NT2/D1 (cell line): ENCODE data around the gene ZNF182.

Experiments used
- SUZ12 ChIP-seq: IDR thresholded peaks from 2 replicates; pipeline ENCODE4 v1.6.1; 2011; ENCODE audit not compliant: insufficient read length, insufficient read depth; ENCODE audit errors: extremely low read depth
- YY1 ChIP-seq: IDR thresholded peaks from 2 replicates; pipeline ENCODE4 v1.6.1; 2011; ENCODE audit not compliant: insufficient read length, insufficient read depth
- ZNF274 ChIP-seq: IDR thresholded peaks from 2 replicates; pipeline ENCODE4 v1.6.1; 2011; ENCODE audit warnings: mild to moderate bottlenecking, low read depth, low read length

- TF ChIP-seq SUZ12 (no peak), YY1 (no peak), ZNF274 (no peak)
These were observed 69.8 kb downstream of the ZNF182 start for GRCh38 chrX:47933946-47934345.
